ENCODE measurements around the gene OBP2B.
A peak's percentile ranks its signal among the peaks of the same experiment; 100 is the strongest.
"Not testable (repeated sequence)": the region's sequence is repeated elsewhere in the genome, so short reads cannot be mapped to it uniquely, and the experiment has no call there.

OBP2B gene, protein sequence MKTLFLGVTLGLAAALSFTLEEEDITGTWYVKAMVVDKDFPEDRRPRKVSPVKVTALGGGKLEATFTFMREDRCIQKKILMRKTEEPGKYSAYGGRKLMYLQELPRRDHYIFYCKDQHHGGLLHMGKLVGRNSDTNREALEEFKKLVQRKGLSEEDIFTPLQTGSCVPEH

DNA sequence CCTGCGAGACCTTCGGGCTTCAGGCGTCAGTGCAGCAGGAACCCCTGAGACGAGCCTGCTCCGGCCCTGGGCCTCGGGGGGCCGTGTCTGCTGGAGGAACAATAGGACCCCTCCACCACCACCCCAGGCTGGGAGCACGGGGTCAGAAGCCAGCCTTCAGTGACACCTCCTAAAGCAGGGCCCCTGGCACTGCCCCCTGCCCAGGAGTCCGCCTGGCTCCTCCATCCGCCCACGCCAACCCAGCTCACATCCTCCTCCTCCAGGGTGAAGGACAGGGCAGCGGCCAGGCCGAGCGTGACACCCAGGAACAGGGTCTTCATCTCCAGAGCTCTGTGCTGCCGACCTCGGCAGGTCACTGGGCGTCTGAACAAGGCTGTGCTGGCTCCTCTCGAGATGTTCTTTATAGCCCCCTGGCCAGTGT is at the start of gene OBP2B:
Gene OBP2B (minus strand): TSS at position 371 of the 421 bp plus-strand sequence. CDS start 51 bp downstream, at position 320.
- not testable (repeated sequence) for DNase-seq

DNA sequence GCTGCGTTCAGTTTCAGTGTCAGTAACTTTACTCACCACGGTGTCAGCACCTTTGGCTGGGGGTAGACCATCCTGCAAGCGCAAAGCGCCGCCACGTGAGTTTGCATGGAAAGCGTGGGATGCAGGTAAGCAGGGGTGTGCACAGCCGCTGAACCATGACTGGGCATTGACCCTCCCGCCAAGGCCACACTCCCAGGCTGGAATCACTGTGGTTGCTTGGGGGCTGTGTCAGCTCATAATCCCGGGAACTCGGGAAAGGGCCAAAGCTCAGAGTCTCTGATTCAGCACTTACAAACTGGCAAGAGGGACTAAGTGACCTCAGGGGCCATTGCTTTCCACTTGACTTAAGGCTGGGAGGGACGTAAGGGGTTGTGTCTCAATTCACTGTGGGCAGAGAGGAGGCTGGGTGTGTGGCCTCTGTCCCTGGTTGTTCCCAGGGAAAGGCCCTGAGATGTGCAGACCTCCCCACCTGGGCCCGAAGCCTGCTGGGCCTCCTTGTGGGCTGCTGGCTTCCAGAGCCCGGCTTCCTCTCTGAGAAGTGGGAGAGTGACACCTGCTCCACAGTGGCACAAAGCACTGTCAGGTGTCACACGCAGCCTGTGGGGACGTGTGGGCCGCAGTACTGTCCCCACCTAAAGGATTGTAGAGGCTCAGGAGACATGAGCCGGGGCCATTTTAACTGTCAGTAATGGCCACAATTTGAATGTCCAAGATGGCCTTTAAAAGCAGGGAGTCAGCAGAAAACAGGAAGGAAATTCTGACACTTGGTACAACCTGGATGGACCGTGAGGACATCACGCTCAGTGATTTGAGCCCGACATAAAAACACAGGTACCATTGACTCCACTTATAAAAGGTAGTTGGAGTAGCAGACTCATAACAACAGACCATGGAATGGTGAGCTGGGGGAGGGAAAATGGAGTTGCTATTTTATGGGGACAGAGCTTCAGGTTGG is 49.3 kb upstream of the OBP2B start:
- no peak for DNase-seq

DNA sequence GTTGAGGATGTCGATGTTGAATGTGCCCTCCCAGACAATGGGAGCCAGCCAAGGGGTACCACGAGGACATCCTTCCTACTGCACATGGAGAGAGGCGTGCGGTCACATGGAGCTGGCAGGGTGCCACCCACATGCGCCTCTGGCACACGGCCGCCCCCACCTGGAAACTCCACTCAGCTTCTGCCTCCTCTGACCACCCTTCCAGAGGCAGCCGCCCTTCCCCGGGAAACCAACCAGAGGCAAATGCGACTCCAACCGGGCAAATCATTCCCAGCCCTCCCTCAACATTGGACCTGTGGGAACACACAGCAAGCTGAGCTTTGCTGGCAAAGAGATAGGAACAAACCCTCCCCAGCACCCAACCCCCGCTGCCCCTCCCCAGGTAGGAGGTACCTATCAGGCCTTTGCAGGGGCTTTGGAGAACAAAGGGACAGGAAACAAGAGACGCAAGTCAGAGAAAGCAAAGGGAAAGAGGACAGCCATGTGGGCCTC is 48.5 kb upstream of the OBP2B start:
- DNase-seq = no peak

DNA sequence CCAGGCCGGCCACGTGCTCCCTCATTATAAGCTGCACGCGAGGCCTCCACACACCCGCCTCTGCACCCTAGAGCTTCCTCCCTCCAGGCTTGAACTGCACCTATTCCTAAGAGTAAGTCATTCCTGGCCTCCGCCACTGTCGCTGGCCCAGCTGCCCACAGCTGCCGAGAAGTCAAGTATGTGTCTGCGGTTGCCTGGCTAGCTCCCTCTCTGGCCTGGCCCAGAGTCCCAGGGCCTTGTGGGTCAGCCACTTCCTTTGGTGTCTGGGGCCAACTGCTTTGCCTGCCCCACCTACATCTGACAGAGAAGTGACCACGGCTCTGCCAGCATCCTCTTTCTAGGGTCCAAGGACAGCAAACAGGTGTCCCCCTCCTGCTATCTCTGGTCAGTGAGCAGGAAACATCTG is 47.6 kb upstream of the OBP2B start:
- DNase-seq = no peak

DNA sequence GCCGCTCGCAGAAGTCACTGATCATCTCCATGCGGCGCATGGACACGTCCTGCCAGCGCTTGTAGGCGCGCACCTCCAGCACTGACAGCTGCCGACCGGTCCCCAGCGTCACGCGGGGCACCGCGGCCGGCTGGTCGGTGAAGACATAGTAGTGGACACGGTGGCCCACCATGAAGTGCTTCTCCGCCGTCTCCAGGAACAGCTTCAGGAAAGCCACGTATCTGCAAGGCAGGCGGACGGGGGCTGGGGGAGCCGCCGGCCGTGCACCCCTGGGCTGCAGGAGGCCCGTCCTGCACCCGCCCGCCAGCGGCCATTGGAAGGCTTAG is 47.0 kb upstream of the OBP2B start:
- no peak for DNase-seq

DNA sequence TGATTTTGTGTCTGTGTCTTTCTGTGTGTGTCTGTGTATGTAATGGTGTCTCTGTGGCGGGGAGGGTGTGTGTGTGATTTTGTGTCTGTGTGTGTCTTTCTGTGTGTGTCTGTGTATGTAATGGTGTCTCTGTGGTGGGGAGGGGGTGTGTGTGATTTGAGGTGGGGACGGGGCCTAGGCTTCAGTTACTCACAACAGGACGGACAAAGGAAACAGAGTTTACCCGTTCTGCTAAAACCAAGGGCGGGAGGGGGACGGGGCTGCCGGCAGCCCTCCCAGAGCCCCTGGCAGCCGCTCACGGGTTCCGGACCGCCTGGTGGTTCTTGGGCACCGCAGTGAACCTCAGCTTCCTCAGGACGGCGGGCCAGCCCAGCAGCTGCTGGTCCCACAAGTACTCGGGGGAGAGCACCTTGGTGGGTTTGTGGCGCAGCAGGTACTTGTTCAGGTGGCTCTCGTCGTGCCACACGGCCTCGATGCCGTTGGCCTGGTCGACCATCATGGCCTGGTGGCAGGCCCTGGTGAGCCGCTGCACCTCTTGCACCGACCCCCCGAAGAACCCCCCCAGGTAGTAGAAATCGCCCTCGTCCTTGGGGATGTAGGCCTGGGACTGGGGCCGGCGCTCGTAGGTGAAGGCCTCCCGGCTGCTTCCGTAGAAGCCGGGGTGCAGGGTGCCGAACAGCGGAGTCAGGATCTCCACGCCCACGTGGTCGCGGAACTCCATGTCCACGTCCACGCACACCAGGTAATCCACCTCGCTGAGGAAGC is 46.5 kb upstream of the OBP2B start:
- no peak for DNase-seq

DNA sequence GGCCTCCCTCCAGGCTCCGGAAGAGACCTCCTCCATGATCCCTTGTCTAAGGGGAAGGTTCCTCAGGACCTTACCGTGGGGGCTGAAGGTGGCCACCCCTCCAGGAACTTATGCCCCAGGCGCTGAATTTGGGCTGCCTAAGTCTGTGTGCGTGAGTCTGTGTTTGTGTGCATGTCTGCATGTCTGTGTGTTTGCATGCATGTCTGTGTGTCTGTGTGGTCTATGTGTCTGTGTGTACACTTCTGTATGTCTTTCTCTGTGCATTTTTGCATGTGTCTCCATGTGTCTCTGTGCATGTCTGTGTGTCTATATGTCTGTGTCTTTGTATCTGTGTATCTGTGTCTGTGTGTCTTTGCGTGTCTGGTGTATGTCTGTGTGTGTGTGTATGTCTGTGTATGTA is 45.4 kb upstream of the OBP2B start:
- no peak for DNase-seq

DNA sequence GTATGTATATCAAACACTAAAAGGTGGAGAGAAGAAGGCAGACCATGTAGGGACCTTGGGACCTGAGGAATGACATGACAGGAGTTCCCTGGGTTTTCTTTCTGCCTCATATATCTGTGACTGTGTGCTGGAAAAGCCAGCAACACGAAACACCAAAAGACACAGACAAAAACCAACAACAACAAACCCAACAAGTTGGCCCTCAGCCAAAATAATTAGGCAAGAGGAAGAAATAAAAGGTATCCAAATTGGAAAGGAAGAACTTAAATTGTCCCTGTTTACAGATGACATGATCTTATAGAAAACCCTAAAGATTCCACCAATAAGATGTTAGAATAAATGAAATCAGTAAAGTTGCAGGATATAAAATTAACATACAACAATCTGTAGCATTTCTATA is 44.2 kb upstream of the OBP2B start:
- DNase-seq = no peak

DNA sequence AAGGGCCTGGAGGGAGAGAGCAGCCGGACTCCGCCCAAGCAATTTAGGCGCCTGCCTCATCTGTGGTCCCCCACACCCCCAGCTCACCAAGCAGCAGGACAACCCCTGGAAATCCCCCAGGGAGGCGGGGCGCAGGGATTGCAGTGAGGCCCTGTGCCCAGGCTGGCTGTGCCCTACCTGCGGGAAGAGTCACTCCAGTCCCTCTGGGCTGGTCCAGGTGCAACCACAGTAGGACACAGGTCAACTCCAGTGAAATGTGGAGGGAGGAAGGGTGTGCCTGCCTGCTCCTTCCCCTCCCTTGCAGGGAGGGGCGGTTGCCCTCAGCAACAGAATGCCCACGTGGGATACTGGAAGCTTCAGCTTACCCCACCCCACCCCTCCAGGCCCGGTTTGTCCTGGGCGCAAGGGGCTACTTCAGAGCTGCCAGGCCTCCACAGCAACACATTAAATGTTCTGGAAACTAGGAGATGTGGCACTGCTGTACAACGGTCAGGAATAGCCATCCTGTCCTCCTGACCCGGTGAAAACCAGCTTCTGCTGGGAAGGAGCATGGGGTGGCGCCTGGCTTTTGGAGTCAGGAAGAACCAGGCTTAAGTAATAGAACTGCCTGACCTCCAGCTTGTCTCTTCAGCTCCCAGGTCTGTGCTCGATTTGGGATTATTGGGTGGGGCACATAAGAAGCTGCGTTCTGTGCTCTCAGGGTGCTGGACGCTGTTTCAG is 43.4 kb upstream of the OBP2B start:
- peak in 1 of 2 experiments; percentile 23 for DNase-seq

DNA sequence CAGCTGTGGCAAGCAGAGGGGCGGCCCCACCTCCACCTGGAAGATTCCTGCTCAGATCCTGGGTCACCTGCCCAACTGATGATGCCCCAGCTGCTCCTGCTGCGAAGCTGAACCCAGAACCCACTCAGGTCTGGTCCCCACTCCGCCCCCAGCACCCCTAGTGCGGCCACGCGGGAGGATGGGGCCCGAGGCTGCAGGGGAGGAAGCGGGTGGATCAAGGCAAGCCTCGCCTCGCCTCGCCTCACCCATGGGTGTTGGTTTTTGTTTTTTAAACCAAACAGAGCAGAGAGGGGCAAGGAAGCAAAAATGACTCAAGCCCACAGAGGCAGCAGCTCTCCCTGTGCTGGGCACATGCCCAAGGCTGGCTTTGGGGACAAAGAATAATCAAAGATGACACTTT is 42.7 kb upstream of the OBP2B start:
- no peak for DNase-seq

DNA sequence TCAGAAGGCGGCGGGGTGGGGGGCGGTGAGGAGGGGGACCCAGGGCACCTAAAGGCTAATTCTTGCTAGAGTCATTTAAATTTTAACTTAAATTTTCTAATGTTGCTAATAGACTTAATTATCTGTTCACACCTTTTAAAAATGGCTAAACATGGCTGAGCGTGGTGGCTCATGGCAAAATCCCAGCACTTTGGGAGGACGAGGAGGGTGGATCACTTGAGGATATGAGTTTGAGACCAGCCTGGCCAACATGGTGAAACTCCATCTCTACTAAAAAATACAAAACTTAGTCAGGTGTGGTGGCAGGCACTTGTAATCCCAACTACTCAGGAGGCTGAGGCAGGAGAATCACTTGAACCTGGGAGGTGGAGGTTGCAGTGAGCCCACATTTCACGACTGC is 42.2 kb upstream of the OBP2B start:
- DNase-seq = not testable (repeated sequence)

DNA sequence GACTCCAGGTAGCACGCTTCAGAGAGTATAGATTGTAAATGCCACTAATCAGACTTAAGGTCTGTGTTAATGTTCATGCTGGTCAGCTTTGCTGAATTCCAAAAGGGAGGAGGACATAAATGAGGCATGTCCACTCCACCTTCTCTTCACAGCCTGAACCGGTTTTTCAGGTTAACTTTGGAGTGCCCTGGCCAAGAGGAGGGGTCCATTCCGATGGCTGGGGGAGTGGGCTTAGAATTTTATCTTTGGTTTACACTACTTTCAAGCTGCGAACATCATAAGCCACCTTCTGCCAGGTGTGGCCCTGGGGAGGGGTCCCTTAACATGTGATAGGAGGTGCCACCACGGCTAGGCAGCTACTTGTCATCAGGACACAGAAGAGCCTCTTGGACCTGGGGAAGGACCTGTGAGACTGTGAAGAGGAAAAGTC is 41.7 kb upstream of the OBP2B start:
- DNase-seq = no peak

DNA sequence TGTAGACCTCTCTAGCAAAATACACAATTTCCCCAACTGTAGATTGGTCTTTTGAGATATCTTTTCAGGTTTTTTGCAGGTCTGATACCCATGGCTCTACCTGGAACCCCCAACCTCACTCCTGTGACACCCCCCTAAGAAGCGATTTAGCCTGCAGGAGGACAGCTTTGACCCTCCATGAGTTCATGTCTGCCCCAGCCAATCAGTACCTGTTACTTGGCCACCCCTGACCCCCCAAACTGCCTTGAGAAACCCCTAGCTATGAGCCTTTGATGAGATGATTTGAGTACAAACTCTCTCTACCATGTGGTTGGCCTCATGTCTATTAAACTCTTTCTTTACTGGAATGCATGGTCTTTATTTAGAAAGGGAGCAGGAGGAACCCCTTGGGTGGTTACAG is 40.3 kb upstream of the OBP2B start:
- DNase-seq = no peak

DNA sequence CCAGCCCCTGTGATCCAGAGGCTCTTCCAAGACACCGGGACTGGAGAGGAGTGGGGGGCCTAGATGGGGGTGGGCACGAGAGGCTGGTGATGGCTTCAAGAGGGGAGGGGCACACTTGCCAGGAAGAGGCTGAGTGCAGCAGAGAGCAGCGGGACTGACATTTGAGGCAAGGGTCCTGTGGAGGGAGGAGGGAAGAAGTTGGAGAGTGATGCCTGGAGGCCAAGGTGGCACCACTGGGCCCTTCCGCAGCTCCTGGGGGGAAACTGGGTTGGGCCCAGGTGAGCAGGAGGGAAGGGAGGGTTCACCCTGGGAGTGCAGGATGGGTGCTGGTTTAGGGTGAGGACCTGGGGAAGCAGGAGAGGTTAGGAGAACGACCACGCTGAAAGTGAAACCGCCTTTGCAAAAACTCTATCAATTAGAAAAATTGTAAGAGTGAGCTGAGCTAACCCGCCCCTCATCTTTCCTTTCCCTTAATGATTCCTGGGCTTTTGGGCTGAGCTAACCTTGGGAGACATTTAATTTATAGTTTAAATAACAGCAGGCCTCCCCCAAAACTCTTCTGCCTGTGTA is 39.8 kb upstream of the OBP2B start:
- no peak for DNase-seq

DNA sequence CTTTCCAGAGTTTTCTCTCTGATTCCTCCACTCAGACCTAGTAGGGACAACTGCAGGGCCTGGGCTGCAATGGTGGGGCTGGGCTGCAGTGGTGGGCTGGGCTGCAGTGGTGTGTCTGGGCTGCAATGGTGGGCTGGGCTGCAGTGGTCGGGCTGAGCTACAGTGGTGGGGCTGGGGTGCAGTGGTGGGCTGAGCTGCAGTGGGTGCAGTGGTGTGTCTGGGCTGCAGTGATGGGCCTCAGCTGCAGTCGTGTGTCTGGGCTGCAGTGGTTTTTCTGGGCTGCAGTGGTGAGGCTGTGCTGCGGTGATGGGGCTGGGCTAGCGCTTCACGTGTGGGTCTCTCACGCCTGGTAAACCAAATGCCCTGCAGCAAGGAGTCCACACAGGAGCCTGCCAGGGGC is 38.6 kb upstream of the OBP2B start:
- no peak for DNase-seq

DNA sequence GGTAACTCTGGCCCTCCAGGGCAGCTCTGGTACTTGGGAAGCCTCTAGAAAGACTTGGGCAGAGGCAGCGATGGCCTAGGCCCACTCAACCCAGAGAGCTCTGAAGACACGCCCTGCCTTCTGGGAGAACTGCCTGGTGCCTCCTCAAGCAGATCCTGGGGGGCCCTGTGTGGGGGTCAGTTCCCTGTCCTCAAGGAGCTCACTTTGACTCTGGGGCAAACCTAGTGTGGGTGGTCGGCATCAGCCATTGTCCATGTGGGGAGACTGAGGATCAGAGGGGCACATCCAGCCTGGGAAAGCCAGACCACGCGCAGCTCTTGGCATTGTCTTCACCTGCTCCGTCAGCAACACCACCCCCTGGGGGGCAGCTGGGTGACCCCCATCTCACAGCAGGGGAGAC is 37.9 kb upstream of the OBP2B start:
- no peak for DNase-seq

DNA sequence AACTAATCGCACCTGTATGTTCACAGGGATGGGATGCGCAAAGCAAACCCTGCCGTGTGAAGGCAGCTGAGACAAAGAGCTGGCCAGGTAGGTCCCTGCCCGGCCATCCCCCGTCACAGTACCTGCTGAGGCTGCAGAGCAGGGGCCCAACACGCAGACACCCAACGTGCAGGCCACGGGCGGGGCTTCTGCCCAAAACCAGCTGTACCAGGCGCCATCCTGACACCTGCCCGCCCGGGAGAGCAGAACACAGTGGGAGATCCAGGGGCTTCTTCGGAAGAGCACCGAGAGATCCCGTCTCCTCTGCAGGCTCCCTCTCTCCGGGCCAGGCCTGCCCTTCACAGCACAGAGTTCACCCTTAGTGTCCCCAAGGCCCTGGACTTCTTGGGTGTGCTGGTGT is 37.5 kb upstream of the OBP2B start:
- no peak for DNase-seq

DNA sequence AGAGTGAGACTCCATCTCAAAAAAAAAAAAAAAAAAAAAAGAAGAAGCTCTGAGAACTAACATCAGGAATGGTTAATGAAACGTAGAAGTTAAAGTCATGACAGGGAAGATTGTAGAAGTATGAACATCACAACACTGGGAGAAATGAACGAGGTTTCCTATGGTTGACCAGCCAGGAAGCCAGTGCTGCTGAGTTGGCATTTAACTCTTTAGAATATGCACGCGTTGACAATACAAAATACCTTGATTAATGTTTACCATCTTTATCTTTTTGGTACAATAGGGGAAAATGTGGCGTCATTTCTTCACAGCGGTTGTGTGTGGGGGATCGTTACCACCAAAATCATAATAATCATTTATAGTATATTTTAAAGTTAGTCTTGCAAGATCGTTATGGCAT is 33.9 kb upstream of the OBP2B start:
- DNase-seq = no peak

DNA sequence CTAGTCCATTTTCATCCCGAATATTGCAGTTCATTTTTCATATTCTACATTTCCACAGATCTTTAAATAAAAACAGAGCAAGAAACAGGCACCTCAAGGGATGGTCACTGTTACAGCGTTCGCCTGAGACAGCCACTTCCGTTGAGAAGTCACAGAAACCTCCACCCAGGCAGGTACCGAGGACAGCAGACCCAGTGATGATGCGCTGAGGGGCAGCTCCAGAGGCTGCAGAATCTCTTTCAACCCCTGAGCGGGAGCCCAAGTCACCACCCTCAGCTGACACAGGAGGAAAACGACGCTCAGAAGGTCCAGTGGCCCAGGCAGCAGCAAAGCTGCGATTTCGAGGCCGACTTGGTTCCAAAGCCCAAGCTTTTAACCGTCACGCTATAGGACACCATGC is 33.2 kb upstream of the OBP2B start:
- DNase-seq = no peak

DNA sequence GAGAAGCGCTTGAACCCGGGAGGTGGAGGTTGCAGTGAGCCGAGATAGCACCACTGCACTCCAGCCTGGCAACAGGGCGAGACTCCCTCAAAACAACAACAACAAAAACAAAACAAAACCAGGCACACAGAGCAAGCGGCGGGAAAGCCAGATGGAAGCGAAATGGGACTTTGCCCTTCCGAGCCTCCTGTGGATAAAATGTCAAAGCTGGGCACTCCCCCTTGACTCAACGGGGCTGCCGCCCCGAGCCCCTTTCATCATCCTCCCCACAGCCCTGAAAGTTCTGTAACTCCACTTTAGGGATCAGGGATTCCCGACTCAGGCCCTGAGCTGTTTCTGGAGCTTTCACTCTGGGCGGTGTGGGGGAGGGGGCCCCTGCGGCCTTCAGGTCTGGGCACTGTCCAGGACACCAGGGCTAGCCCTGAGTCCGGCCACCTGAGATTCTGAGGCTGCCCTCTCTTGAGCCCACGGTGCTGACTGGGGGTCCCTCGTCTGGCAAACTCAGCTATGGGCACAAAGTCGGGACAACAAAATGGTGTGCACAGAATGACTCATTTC is 30.6 kb upstream of the OBP2B start:
- no peak for DNase-seq

DNA sequence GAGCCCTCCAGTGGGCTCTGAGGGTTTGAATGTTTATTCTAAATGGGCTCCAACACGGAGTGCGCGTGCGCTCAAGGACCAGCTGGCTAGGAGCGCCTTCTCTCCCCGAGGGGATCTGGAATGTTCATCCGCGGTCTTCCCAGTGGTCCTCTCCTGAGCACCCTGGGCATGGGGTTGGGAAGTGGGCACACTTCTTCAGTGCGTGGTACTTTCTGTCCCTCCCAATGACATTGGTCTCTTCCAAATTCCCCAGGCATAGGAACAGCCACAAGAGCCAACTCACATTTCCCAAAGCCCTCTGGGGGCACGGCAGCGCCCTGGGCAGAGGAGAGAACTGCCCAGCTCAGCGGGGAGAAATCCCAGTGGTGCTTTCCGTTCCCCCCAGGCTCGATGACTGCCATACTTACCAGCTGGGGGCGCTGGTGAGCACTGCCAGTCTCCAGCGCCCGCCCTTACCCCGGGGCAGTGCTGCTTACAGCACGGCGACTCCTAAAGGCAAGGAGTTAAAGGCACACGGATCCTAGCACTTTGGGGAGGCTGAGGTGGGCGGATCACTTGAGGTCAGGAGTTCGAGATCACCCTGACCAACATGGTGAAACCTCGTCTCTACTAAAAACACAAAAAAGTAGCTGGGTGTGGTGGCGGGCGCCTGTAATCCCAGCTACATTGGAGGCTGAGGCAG is 29.9 kb upstream of the OBP2B start:
- no peak for DNase-seq
